ENCODE results near the gene ST14. TPM values are rescaled to one million over a fixed set of nuclear protein-coding genes. Genes with fewer than 3 reads are reported as not detected.
A peak's percentile ranks its signal among the peaks of the same experiment; 100 is the strongest.
"Not testable (repeated sequence)": the region's sequence is repeated elsewhere in the genome, so short reads cannot be mapped to it uniquely, and the experiment has no call there.

Gene ST14
- total and polyA plus RNA-seq, 5 experiments from 2014 or later, result 0.74 to 0.94 TPM; not detected in 3

- ATAC-seq, POLR2A ChIA-PET, H3K27me3 Mint-ChIP-seq, H3K4me3 Mint-ChIP-seq, DNase-seq, H3K9me3 Mint-ChIP-seq: not testable (repeated sequence)
- peaks cover 18 to 63% (median 52%) of the 10 kb centered on the region in 4 donors for H3K4me1 Mint-ChIP-seq
- peaks cover 0 to 37% (median 3%) of the 10 kb centered on the region in 3 donors for H3K36me3 Mint-ChIP-seq
- peak overlapping the region in 2 of 10 donors; percentile 42 to 68 for H3K27ac Mint-ChIP-seq
Observed at GRCh38 chr11:130245375-130245774, 85.8 kb downstream of the ST14 start.

GRCh38 chr11:130246270-130246669 is 86.7 kb downstream of the ST14 start:
- no peak for ATAC-seq
- POLR2A ChIA-PET, result no interaction called here
- peaks cover 21 to 71% (median 61%) of the 10 kb centered on the region in 4 donors for H3K4me1 Mint-ChIP-seq
- H3K27me3 Mint-ChIP-seq, result no peaks in the 10 kb centered on the region
- H3K9me3 Mint-ChIP-seq, result peaks cover 0 to 5% (median 1%) of the 10 kb centered on the region in 9 donors
- H3K36me3 Mint-ChIP-seq, result peaks cover 6 to 41% (median 8%) of the 10 kb centered on the region in 3 donors
- H3K27ac Mint-ChIP-seq, result peak overlapping the region in 1 of 10 donors; percentile 7
- DNase-seq, result no peak
- H3K4me3 Mint-ChIP-seq, result no peak overlapping the region

DNA sequence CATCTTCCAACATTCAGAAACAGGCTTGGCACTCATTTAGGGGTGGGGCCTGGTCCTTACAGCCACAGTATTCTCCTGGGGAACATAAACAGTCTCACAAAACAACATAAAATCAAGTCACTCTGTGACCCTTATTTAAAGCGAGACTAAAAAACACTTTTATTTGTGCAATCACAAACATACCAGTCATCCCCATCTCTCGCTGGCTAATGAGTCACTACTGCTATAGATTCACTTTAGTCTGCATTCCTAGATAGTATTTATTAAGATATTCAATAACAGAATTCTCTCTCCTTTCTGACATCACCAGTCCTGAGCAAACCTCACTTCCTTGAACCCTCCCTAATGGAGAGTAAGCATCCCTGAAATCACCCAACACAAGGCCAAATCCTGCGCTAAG is 87.2 kb downstream of the ST14 start:
- no peak for DNase-seq
- H3K36me3 Mint-ChIP-seq, result peaks cover 8 to 44% (median 11%) of the 10 kb centered on the region in 3 donors
- POLR2A ChIA-PET, result no interaction called here
- peak overlapping the region in 2 of 10 donors; percentile 7 to 61 for H3K27ac Mint-ChIP-seq
- H3K4me3 Mint-ChIP-seq, result no peak overlapping the region
- H3K9me3 Mint-ChIP-seq, result peaks cover 0 to 10% (median 5%) of the 10 kb centered on the region in 9 donors
- no peaks in the 10 kb centered on the region for H3K27me3 Mint-ChIP-seq
- H3K4me1 Mint-ChIP-seq, result peaks cover 20 to 72% (median 62%) of the 10 kb centered on the region in 4 donors
- ATAC-seq, result no peak

- Mint-ChIP-seq H3K36me3 (peaks cover 14 to 49% (median 17%) of the 10 kb centered on the region in 3 donors), H3K4me1 (peaks cover 19 to 73% (median 67%) of the 10 kb centered on the region in 4 donors), H3K27me3 (no peaks in the 10 kb centered on the region), H3K9me3 (peaks cover 0 to 16% (median 11%) of the 10 kb centered on the region in 9 donors), H3K27ac (peak overlapping the region in 1 of 10 donors; percentile 7), H3K4me3 (no peak overlapping the region)
- DNase-seq (no peak), ATAC-seq (no peak)
- POLR2A ChIA-PET, result no interaction called here
Observed at GRCh38 chr11:130247319-130247718, 87.7 kb downstream of the ST14 start.

DNA sequence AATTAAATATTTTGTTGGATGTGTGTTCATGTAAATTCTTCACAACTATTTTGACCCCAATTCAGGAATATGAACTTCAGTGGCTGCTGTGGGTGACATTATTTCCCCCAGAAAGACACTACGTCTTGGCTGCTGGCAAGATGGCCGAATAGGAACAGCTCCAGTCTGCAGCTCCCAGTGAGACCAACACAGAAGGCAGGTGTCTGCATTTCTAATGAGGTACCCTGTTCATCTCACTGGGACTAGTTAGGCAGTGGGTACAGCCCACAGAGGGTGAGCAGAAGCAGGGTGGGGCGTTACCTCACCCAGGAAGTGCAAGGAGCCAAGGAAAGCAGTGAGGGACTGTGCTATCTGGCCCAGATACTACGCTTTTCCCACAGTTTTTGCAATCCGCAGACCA is 89.8 kb downstream of the ST14 start:
- H3K27ac Mint-ChIP-seq, result peak overlapping the region in 1 of 10 donors; percentile 6
- no peaks in the 10 kb centered on the region for H3K27me3 Mint-ChIP-seq
- H3K4me3 Mint-ChIP-seq, result no peak overlapping the region
- DNase-seq (no peak), ATAC-seq (no peak)
- H3K36me3 Mint-ChIP-seq, result peaks cover 17 to 57% (median 32%) of the 10 kb centered on the region in 3 donors
- H3K4me1 Mint-ChIP-seq, result peaks cover 22 to 70% (median 61%) of the 10 kb centered on the region in 4 donors
- H3K9me3 Mint-ChIP-seq, result peaks cover 0 to 28% (median 18%) of the 10 kb centered on the region in 9 donors
- POLR2A ChIA-PET, result no interaction called here

DNA sequence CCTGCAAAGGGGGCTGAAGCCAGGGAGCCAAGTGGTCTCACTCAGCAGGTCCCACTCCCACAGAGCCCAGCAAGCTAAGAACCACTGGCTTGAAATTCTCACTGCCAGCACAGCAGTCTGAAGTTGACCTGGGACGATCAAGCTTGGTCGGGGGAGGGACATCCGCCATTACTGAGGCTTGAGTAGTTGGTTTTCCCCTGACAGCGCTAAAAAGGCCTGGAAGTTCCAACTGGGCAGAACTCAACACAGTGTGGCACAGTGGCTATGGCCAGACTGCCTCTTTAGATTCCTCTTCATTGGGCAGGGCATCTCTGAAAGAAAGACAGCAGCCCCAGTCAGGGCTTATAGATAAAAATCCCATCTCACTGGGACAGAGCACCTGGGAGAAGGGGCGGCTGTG is 90.3 kb downstream of the ST14 start:
- ATAC-seq, DNase-seq, POLR2A ChIA-PET, H3K27me3 Mint-ChIP-seq, H3K4me3 Mint-ChIP-seq, H3K27ac Mint-ChIP-seq: not testable (repeated sequence)
- Mint-ChIP-seq H3K4me1 (peaks cover 21 to 65% (median 58%) of the 10 kb centered on the region in 4 donors), H3K9me3 (peaks cover 0 to 28% (median 18%) of the 10 kb centered on the region in 9 donors), H3K36me3 (peaks cover 17 to 57% (median 32%) of the 10 kb centered on the region in 3 donors)

GRCh38 chr11:130251763-130252162 is 92.2 kb downstream of the ST14 start:
- H3K27ac Mint-ChIP-seq, DNase-seq, H3K27me3 Mint-ChIP-seq, ATAC-seq, POLR2A ChIA-PET, H3K4me3 Mint-ChIP-seq: not testable (repeated sequence)
- Mint-ChIP-seq H3K36me3 (peaks cover 19 to 63% (median 48%) of the 10 kb centered on the region in 3 donors), H3K9me3 (peaks cover 0 to 39% (median 21%) of the 10 kb centered on the region in 9 donors), H3K4me1 (peaks cover 28 to 63% (median 56%) of the 10 kb centered on the region in 4 donors)

Other genes starting within 250 kb of the ST14 start
- 10 to 100 TPM; 13.6 to 16.5 TPM for gene PRDM10, start 156.9 kb upstream of the ST14 start, total RNA-seq
- 1 to 10 TPM in 2 of 3 donors, under 1 TPM in 1; 0.87 to 3.7 (median 1.9) TPM for gene PRDM10, start 156.9 kb upstream of the ST14 start, polyA plus RNA-seq
- gene APLP2, start 89.9 kb upstream of the ST14 start, total RNA-seq, result 10 to 100 TPM; 49.1 to 54.4 TPM
- 10 to 100 TPM; 26.2 to 35.1 (median 26.8) TPM for gene APLP2, start 89.9 kb upstream of the ST14 start, polyA plus RNA-seq
- 10 to 100 TPM; 86.8 to 90.1 TPM for gene ZBTB44, start 155.1 kb downstream of the ST14 start, total RNA-seq
- gene ZBTB44, start 155.1 kb downstream of the ST14 start, polyA plus RNA-seq, result 1 to 10 TPM; 5.9 to 7.9 (median 7.3) TPM